HepG2 (cell line): ENCODE measurements around the gene ADARB2. TPM values are rescaled to one million over a fixed set of nuclear protein-coding genes. Genes with fewer than 3 reads are reported as not detected.

Source experiments
- ATAC-seq: fragments of 200-7000 bp; cut with Tn5 transposase; 3 replicates; pipeline ENCODE4 v1.9.1; 2020; ENCODE audit warnings: mild to moderate bottlenecking, moderate library complexity
- BruUV-seq: library from RNA; stranded (reverse); fragments of 400-500 nt; replicated peaks from 2 replicates; lab custom pipeline; 2021; lab: Mats Ljungman, UMichigan
- CTCF ChIA-PET: fragments of 300-600 bp; formaldehyde crosslinking; extraction: SDS; loops from one replicate; lab custom pipeline; 2021; ENCODE audit warnings: low total read pairs, inconsistent platforms, low intra/inter-chr PET ratio; lab: Yijun Ruan, JAX
- POLR2A ChIA-PET: fragments of 350-600 bp; sonication (Branson Sonifier 250); formaldehyde crosslinking; loops from one replicate; lab custom pipeline; 2020; ENCODE audit warnings: antibody characterized with exemption, inconsistent platforms; lab: Yijun Ruan, JAX
- DNase-seq: peaks from one replicate; pipeline ENCODE4 v3.0.0-alpha.2; 2015; ENCODE audit warnings: low spot score
- FAIRE-seq: peaks from 3 replicates; lab custom pipeline; 2011; peaks lifted over from hg19 to GRCh38; lab: Jason Lieb, UNC
- H2AFZ ChIP-seq: one replicate; pipeline ENCODE4 v1.6.1; 2011; ENCODE audit warnings: low read length, inconsistent platforms
- H3K27ac ChIP-seq: fragments of 300-600 bp; 3 replicates; pipeline ENCODE4 v1.8.0; 2011; ENCODE audit warnings: mixed run types, mild to moderate bottlenecking, mixed read lengths, low read length, inconsistent platforms; ENCODE audit not compliant: insufficient read depth; ENCODE audit errors: extremely low read length
- H3K27me3 ChIP-seq, 2 experiments: fragments of 200-600 bp in 1 of 2; 2 replicates in 1 of 2; 3 replicates in 1 of 2; pipeline versions ENCODE4 v1.6.0 to v1.8.0; 2011; ENCODE audit warnings: low read length in 2 of 2, mild to moderate bottlenecking in 2 of 2, moderate library complexity in 2 of 2, inconsistent platforms in 1 of 2; ENCODE audit not compliant: insufficient read depth in 2 of 2, control insufficient read depth in 1 of 2
- H3K36me3 ChIP-seq, 2 experiments: fragments of 200-600 bp in 1 of 2; replicated peaks in 1 of 2; 2 replicates in 1 of 2; 3 replicates in 1 of 2; pipeline versions ENCODE4 v1.5.1 to v1.8.0; 2011; ENCODE audit warnings: low read length in 2 of 2, inconsistent platforms in 1 of 2; ENCODE audit not compliant: insufficient read depth in 2 of 2, control insufficient read depth in 1 of 2
- H3K4me1 ChIP-seq: 2 replicates; pipeline ENCODE4 v1.5.1; 2012; ENCODE audit warnings: low read length, inconsistent platforms; ENCODE audit not compliant: insufficient read depth
- H3K4me2 ChIP-seq: 2 replicates; pipeline ENCODE4 v1.6.0; 2011; ENCODE audit warnings: low read depth, low read length, inconsistent platforms
- H3K4me3 ChIP-seq, 3 experiments: fragments of 200-600 bp in 1 of 3; sonication (generic), shearing (Covaris generic) in 1 of 3; replicated peaks in 1 of 3; 2 replicates each; pipeline ENCODE4 v1.5.1; 2011 to 2016; ENCODE audit warnings: low read length in 3 of 3, inconsistent platforms in 2 of 3, low read depth in 2 of 3, mild to moderate bottlenecking in 2 of 3, control low read depth in 1 of 3, mixed read lengths in 1 of 3; ENCODE audit not compliant: insufficient read depth in 1 of 3
- H3K79me2 ChIP-seq: one replicate; pipeline ENCODE4 v1.6.1; 2011; ENCODE audit warnings: low read length, inconsistent platforms; ENCODE audit not compliant: insufficient read depth
- H3K9ac ChIP-seq: 2 replicates; pipeline ENCODE4 v1.6.0; 2011; ENCODE audit warnings: mild to moderate bottlenecking, low read depth, low read length, inconsistent platforms; ENCODE audit not compliant: insufficient read depth
- H3K9me3 ChIP-seq: 2 replicates; pipeline ENCODE4 v1.5.1; 2012; ENCODE audit warnings: mild to moderate bottlenecking, low read length
- H4K20me1 ChIP-seq: 2 replicates; pipeline ENCODE4 v1.6.0; 2011; ENCODE audit warnings: inconsistent platforms, mild to moderate bottlenecking, low read length, moderate library complexity; ENCODE audit not compliant: insufficient read depth
- GTF3A ChIP-seq: sonication (generic); formaldehyde crosslinking; conservative IDR thresholded peaks from 2 replicates; pipeline ENCODE4 v1.4.0; 2020; ENCODE audit warnings: mild to moderate bottlenecking, missing genetic modification reagents
- HDAC1 ChIP-seq: sonication (generic); formaldehyde crosslinking; IDR thresholded peaks from 2 replicates; pipeline ENCODE4 v1.5.1; 2020; ENCODE audit warnings: mild to moderate bottlenecking, missing genetic modification reagents
- IRF2 ChIP-seq: IDR thresholded peaks from 2 replicates; pipeline ENCODE4 v1.6.1; 2018; ENCODE audit warnings: missing genetic modification reagents, missing compliant biosample characterization
- ZNF138 ChIP-seq: sonication (generic); formaldehyde crosslinking; IDR thresholded peaks from 2 replicates; pipeline ENCODE4 v1.5.0; 2020; ENCODE audit warnings: mild to moderate bottlenecking, low read depth, missing genetic modification reagents
- ZNF547 ChIP-seq: sonication (generic); formaldehyde crosslinking; IDR thresholded peaks from 2 replicates; pipeline ENCODE4 v1.5.1; 2020; ENCODE audit warnings: mild to moderate bottlenecking, missing genetic modification reagents
- ZNF552 ChIP-seq: sonication (generic); formaldehyde crosslinking; IDR thresholded peaks from 2 replicates; pipeline ENCODE4 v1.9.0; 2022; ENCODE audit warnings: missing genetic modification reagents, mild to moderate bottlenecking, borderline replicate concordance
- ZZZ3 ChIP-seq: sonication (generic); formaldehyde crosslinking; IDR thresholded peaks from 2 replicates; pipeline ENCODE4 v1.4.0; 2020; ENCODE audit warnings: missing genetic modification reagents, mild to moderate bottlenecking, borderline replicate concordance
- WGBS: methylation state at CpG from one replicate; pipeline ENCODE4 v1.1.6; 2017; ENCODE audit warnings: low lambda C conversion rate; 5-methylcytosine and 5-hydroxymethylcytosine counted together
- in situ Hi-C: cut with HindIII; loops from 2 replicates; pipeline ENCODE4 v1.10.0; 2017; ENCODE audit warnings: low pct_unique_long_range_greater_than_20kb; ENCODE audit not compliant: extremely low pct_ligation_motif_present
- intact Hi-C: fragments of 100-400 bp; cut with micrococcal nuclease; formaldehyde crosslinking; loops from one replicate; pipeline ENCODE4 v1.10.0; 2022; ENCODE audit not compliant: unreplicated experiment
- polyA plus RNA-seq, 8 experiments: library from polyadenylated mRNA; depleted of rRNA in 3 of 8; stranded (reverse) in 7 of 8; unstranded in 1 of 8; fragments of >200 nt; fragmentation: Illumina TruSeq in 4 of 8; extraction: Trizol in 4 of 8; gene quantifications; 2 replicates each; pipeline versions ENCODE4 v1.2.1 to v1.2.3, GENCODE V29; 2011 to 2016; ENCODE audit warnings: low read depth in 4 of 8, missing spikeins in 1 of 8, mixed read lengths in 1 of 8; ENCODE audit not compliant: insufficient read depth in 1 of 8
- total RNA-seq, 5 experiments: library from RNA; depleted of rRNA; stranded (reverse); fragments of >200 nt; fragmentation: Illumina TruSeq; extraction: Trizol; gene quantifications; 2 replicates each; pipeline ENCODE4 v1.2.3, GENCODE V29; 2016; ENCODE audit warnings: low read depth in 1 of 5

The ADARB2 gene
- total and polyA plus RNA-seq, 2 of the 13 experiments (the other 11 are each of a cell fraction or from before 2014, with no cell fraction given), result not detected

- intact Hi-C loops, result no loop called here
- Histone ChIP-seq H3K36me3 (no peaks in the 10 kb centered on the region), H3K27me3 (peaks cover 0 to 24% of the 10 kb centered on the region in 2 experiments; a peak in 3 of 5 replicates), H3K4me2 (no peak overlapping the region), H3K4me3 (no peak overlapping the region), H4K20me1 (no peaks in the 10 kb centered on the region), H3K79me2 (no peaks in the 10 kb centered on the region), H2AFZ (no peak overlapping the region), H3K4me1 (no peaks in the 10 kb centered on the region), H3K9ac (no peak overlapping the region), H3K27ac (no peak overlapping the region), H3K9me3 (no peaks in the 10 kb centered on the region)
- no peak for FAIRE-seq
- POLR2A ChIA-PET, result no interaction called here
- WGBS, result 75% methylated on average over 60 of the region's 101 CpGs
- TF ChIP-seq HDAC1 (CRISPR knock-in tag) (no peak), ZZZ3 (CRISPR knock-in tag) (no peak), ZNF547 (CRISPR knock-in tag) (no peak), ZNF138 (CRISPR knock-in tag) (no peak), ZNF552 (no peak), GTF3A (CRISPR knock-in tag) (no peak), IRF2 (CRISPR knock-in tag) (no peak)
- no peak for DNase-seq
- CTCF ChIA-PET, result no interaction called here
- ATAC-seq, result no peak
- in situ Hi-C loops, result no loop called here
- BruUV-seq, result no TSS peak
These were observed 374.5 kb downstream of the ADARB2 start for GRCh38 chr10:1362589-1363445.
